ENCODE data around the gene ITGBL1. TPM values are rescaled to one million over a fixed set of nuclear protein-coding genes. Genes with fewer than 3 reads are reported as not detected.

Gene ITGBL1
- total RNA-seq, 4 donors from 2014 or later: 0.27 to 2.6 (median 0.83) TPM; not detected in 1

DNA sequence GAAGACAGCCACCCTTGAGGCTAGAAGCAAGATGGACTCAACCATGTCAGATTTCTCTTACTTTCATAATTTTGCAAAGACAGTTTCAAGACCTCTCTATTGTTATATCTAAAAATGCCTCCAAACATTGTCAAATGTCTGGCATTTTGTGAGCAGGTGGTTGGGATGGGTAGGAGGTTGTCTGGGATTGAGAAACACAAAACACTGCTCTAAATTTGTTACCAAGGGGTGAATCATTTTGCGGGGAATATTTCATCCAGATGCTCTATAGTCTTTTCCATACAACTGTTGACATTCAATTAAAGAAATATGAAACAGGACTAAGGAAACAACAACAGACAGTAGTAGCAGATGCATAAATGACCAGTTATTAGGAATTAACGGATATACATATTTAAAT is 208.2 kb downstream of the ITGBL1 start:
- H3K27me3 ChIP-seq: no peaks in the 10 kb centered on the region
- no peak for DNase-seq
- no peaks in the 10 kb centered on the region for H3K36me3 ChIP-seq
- H3K4me1 ChIP-seq: no peaks in the 10 kb centered on the region
- TF ChIP-seq, protein P1, sequence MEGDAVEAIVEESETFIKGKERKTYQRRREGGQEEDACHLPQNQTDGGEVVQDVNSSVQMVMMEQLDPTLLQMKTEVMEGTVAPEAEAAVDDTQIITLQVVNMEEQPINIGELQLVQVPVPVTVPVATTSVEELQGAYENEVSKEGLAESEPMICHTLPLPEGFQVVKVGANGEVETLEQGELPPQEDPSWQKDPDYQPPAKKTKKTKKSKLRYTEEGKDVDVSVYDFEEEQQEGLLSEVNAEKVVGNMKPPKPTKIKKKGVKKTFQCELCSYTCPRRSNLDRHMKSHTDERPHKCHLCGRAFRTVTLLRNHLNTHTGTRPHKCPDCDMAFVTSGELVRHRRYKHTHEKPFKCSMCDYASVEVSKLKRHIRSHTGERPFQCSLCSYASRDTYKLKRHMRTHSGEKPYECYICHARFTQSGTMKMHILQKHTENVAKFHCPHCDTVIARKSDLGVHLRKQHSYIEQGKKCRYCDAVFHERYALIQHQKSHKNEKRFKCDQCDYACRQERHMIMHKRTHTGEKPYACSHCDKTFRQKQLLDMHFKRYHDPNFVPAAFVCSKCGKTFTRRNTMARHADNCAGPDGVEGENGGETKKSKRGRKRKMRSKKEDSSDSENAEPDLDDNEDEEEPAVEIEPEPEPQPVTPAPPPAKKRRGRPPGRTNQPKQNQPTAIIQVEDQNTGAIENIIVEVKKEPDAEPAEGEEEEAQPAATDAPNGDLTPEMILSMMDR (IDR thresholded peaks at IDR 0.05): no peak
- no peak for TF ChIP-seq POLR2A (IDR thresholded peaks at IDR 0.05)
- H3K9me3 ChIP-seq: no peaks in the 10 kb centered on the region
- H3K27ac ChIP-seq: no peak overlapping the region
- no peak overlapping the region for H3K4me3 ChIP-seq

DNA sequence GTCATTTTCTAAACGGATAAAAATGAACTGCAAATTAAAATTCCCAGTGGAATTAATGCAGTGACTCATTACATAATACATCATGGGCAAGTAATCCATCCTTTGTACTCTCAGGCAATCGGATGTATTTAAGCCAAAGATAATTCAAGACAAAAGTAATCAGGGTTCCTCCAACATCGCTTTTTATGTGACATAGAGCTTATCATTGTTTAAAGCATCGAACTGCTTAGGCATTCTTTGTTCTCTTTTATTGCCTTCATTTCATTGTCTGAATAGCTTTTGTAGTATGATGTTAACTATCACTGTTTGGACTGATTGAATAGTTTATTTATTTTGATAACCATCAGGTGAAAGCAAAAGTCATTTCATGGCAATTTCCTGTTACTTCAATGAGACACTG is 209.4 kb downstream of the ITGBL1 start:
- Histone ChIP-seq H3K27me3 (no peaks in the 10 kb centered on the region), H3K27ac (no peak overlapping the region), H3K4me3 (no peak overlapping the region), H3K4me1 (no peaks in the 10 kb centered on the region), H3K36me3 (no peaks in the 10 kb centered on the region), H3K9me3 (no peaks in the 10 kb centered on the region)
- TF ChIP-seq, protein P1 (IDR thresholded peaks at IDR 0.05): no peak
- TF ChIP-seq POLR2A (IDR thresholded peaks at IDR 0.05): no peak
- DNase-seq: no peak

DNA sequence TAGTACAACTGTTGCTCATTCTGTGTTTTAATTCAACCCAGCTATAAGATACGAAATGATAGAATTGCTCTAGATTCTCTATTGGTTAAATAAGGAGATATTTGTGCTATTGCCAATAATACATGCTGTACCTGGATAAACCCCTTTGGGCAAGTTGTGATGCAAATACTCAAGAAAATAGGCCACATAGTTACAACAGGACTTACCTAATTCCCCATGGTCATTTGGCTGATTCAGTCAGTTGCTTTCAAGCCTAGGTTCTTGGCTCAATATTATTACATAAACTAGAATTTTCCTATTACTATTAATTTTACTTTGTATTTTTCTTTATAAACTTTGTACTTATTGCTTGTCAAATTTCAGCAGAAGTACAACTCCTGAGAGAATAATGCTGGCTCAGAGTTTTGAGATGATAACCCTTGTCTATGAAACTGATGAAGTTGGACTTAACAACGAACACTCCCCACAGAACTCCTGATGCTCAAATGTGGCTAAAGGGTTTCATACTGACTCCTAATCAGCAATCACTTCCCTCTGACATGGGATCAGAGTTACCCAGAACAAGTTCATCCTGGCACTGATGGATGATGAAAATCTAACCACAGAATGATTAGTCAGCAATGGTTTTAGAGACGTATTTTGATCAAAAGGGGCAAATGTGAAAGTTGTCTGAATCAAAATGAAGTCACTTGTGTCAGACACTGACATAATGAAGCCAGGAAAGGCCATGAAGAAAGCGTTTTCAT is 221.1 kb downstream of the ITGBL1 start:
- H3K9me3 ChIP-seq: no peaks in the 10 kb centered on the region
- no peak overlapping the region for H3K27ac ChIP-seq
- no peak for TF ChIP-seq POLR2A (IDR thresholded peaks at IDR 0.05)
- TF ChIP-seq, protein P1 (IDR thresholded peaks at IDR 0.05): no peak
- no peaks in the 10 kb centered on the region for H3K36me3 ChIP-seq
- no peaks in the 10 kb centered on the region for H3K4me1 ChIP-seq
- H3K4me3 ChIP-seq: no peak overlapping the region
- no peak for DNase-seq
- no peaks in the 10 kb centered on the region for H3K27me3 ChIP-seq

DNA sequence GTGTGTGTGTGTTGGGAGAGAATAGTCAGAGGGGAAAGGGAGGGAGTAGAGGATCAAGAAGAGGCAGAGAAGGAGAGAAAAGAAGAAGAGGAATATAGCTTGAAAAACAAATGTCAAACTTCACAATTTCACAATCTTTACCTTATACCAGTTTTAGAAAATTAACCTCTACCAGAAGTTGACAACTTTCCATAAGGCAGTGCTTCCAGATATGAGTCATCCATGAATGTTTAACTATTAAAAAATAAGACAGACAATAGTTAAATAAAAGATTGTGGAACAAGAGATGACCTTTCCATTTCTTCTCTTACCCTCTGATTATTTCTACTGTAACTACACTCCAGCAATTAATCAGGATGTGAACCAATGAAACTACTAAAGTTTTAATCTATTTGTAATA is 229.4 kb downstream of the ITGBL1 start:
- H3K27ac ChIP-seq: no peak overlapping the region
- no peak for DNase-seq
- no peaks in the 10 kb centered on the region for H3K4me1 ChIP-seq
- no peaks in the 10 kb centered on the region for H3K27me3 ChIP-seq
- TF ChIP-seq POLR2A (IDR thresholded peaks at IDR 0.05): no peak
- TF ChIP-seq, protein P1 (IDR thresholded peaks at IDR 0.05): no peak
- no peak overlapping the region for H3K4me3 ChIP-seq
- H3K36me3 ChIP-seq: no peaks in the 10 kb centered on the region
- H3K9me3 ChIP-seq: no peaks in the 10 kb centered on the region

DNA sequence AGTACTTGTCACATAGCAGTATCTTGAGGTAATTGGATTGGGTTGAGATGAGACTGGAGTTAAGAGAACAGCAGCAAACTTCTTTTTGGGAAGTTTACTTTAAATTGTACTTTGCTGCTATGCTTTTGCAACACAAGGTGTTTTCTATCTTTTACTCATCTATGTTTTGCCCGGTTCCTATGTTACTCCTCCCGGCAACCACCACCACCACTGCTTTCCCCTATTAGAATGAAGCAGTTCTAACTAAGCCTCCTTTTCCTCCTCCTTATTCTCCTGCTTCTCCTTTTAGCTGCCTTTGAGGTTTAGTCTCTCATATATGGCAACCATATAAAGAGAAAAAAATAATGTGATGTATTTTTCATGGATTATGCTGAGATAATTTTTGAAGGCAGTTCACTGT is 233.5 kb downstream of the ITGBL1 start:
- no peaks in the 10 kb centered on the region for H3K4me1 ChIP-seq
- no peaks in the 10 kb centered on the region for H3K36me3 ChIP-seq
- no peaks in the 10 kb centered on the region for H3K27me3 ChIP-seq
- H3K9me3 ChIP-seq: no peaks in the 10 kb centered on the region
- no peak overlapping the region for H3K4me3 ChIP-seq
- DNase-seq: no peak
- TF ChIP-seq POLR2A (IDR thresholded peaks at IDR 0.05): no peak
- TF ChIP-seq, protein P1 (IDR thresholded peaks at IDR 0.05): no peak
- no peak overlapping the region for H3K27ac ChIP-seq

Data from Peyer's patch (tissue), 4 donors.